Gastroesophageal sphincter (tissue), 4 donors: ENCODE data around the gene RNF40. TPM values are rescaled to one million over a fixed set of nuclear protein-coding genes. Genes with fewer than 3 reads are reported as not detected.

ENCODE experiments used
- ATAC-seq: fragments of 150-250 bp; one replicate; pipeline ENCODE4 v1.9.1; 2016; ENCODE audit warnings: mild to moderate bottlenecking, moderate library complexity
- H3K27ac ChIP-seq, 4 donors: fragments of 200-600 bp; sonication (generic) in 3 of 4; 1 replicate in 3 of 4; 2 replicates in 1 of 4; pipeline ENCODE4 v1.5.1; 2016 to 2019
- H3K27me3 ChIP-seq: fragments of 200-600 bp; sonication (generic); one replicate; pipeline ENCODE4 v1.5.1; 2019
- H3K36me3 ChIP-seq, 2 donors: fragments of 200-600 bp; sonication (generic); one replicate each; pipeline ENCODE4 v1.5.1; 2019; ENCODE audit warnings: control low read depth in 1 of 2
- H3K4me1 ChIP-seq, 3 donors: fragments of 200-600 bp; sonication (generic); 1 replicate in 2 of 3; 2 replicates in 1 of 3; pipeline ENCODE4 v1.5.1; 2016 to 2019; ENCODE audit warnings: control low read depth in 2 of 3
- H3K4me3 ChIP-seq, 2 donors: fragments of 200-600 bp; sonication (generic); one replicate each; pipeline ENCODE4 v1.5.1; 2019; ENCODE audit warnings: mild to moderate bottlenecking in 1 of 2, moderate library complexity in 1 of 2
- H3K9me3 ChIP-seq, 3 donors: fragments of 200-600 bp; sonication (generic); one replicate each; pipeline ENCODE4 v1.5.1; 2017 to 2019; ENCODE audit warnings: control low read depth in 2 of 3
- EP300 ChIP-seq: sonication (generic); formaldehyde crosslinking; IDR thresholded peaks from one replicate; pipeline ENCODE4 v1.6.1; 2017; ENCODE audit warnings: antibody characterized with exemption, mild to moderate bottlenecking
- POLR2A ChIP-seq, 2 donors: fragments of 450-650 bp; IDR thresholded peaks; one replicate each; pipeline ENCODE4 v1.6.1; 2017; ENCODE audit warnings: antibody characterized with exemption in 2 of 2, mild to moderate bottlenecking in 2 of 2, moderate library complexity in 1 of 2
- POLR2AphosphoS5 ChIP-seq: sonication (generic); formaldehyde crosslinking; IDR thresholded peaks from one replicate; pipeline ENCODE4 v1.6.1; 2017; ENCODE audit warnings: antibody characterized with exemption
- WGBS, 2 donors: methylation state at CpG; one replicate each; pipeline ENCODE4 v1.1.5; 2018; ENCODE audit warnings: low coverage in 1 of 2; 5-methylcytosine and 5-hydroxymethylcytosine counted together
- total RNA-seq, 4 donors: library from RNA; depleted of rRNA; stranded (reverse); fragments of >200 nt; gene quantifications; one replicate each; pipeline ENCODE4 v1.1.0, GENCODE V29; 2016
- TF ChIP-seq, protein P1 (sequence below), 4 experiments: fragments of 200-600 bp in 2 of 4; fragments of 450-650 bp in 2 of 4; sonication (generic) in 1 of 4; IDR thresholded peaks; one replicate each; pipeline ENCODE4 v1.5.1; 2017 to 2019; ENCODE audit warnings: antibody characterized with exemption in 4 of 4, mild to moderate bottlenecking in 2 of 4, moderate library complexity in 2 of 4

Gene RNF40
- total RNA-seq, 4 donors from 2014 or later, result 76.4 to 108 (median 80.6) TPM

DNA sequence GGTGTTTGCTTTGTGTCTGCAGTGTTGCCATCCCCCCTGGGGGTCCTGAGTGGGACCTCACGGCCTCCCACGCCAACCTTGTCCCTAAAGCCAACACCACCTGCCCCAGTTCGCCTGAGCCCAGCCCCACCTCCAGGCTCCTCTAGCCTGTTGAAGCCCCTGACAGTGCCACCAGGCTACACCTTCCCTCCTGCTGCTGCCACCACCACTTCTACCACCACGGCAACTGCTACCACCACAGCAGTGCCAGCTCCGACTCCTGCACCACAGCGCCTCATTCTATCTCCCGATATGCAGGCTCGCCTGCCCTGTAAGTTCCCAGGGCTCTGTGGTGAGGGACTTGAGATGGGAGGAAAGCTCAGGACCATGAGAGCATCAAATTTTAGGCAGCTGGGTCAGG is 41.0 kb upstream of the RNF40 start:
- Histone ChIP-seq H3K4me1 (no peaks in the 10 kb centered on the region), H3K9me3 (no peaks in the 10 kb centered on the region), H3K27ac (no peak overlapping the region), H3K27me3 (no peaks in the 10 kb centered on the region), H3K36me3 (peaks cover 0 to 99% of the 10 kb centered on the region in 2 donors), H3K4me3 (no peak overlapping the region)
- no peak for TF ChIP-seq POLR2AphosphoS5
- no peak for TF ChIP-seq EP300
- TF ChIP-seq POLR2A (IDR thresholded peaks at IDR 0.05), result no peak
- TF ChIP-seq, protein P1, sequence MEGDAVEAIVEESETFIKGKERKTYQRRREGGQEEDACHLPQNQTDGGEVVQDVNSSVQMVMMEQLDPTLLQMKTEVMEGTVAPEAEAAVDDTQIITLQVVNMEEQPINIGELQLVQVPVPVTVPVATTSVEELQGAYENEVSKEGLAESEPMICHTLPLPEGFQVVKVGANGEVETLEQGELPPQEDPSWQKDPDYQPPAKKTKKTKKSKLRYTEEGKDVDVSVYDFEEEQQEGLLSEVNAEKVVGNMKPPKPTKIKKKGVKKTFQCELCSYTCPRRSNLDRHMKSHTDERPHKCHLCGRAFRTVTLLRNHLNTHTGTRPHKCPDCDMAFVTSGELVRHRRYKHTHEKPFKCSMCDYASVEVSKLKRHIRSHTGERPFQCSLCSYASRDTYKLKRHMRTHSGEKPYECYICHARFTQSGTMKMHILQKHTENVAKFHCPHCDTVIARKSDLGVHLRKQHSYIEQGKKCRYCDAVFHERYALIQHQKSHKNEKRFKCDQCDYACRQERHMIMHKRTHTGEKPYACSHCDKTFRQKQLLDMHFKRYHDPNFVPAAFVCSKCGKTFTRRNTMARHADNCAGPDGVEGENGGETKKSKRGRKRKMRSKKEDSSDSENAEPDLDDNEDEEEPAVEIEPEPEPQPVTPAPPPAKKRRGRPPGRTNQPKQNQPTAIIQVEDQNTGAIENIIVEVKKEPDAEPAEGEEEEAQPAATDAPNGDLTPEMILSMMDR (IDR thresholded peaks at IDR 0.05), result no peak
- no peak for ATAC-seq
- 100% methylated on average over 1 of the region's 8 CpGs; no CpG with 5 or more reads in 1 of the 2 donors for WGBS, 2 donors

DNA sequence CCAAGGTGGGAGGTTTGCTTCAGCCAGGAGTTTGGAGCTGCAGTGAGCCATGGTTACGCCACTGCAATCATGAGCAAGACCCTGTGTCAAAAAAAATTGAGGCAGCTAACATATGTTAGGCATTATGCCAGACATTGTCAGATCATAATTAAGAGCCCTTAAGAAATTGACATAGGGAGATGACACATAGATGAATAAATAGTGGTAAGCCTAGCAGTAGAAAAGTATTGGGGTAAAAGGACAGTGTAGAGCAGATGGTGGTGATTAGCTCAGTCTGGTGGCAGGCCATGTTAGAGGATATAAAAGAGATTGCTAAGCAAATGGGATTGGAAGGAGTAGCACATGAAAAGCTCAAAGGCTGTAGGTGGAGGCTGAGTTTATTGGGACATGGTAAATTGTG is 40.5 kb upstream of the RNF40 start:
- Histone ChIP-seq H3K9me3 (no peaks in the 10 kb centered on the region), H3K36me3 (peaks cover 0 to 99% of the 10 kb centered on the region in 2 donors), H3K27ac (no peak overlapping the region), H3K4me1 (no peaks in the 10 kb centered on the region), H3K4me3 (no peak overlapping the region), H3K27me3 (no peaks in the 10 kb centered on the region)
- WGBS, 2 donors, result 88 to 100% methylated on average over 1 of the region's 1 CpG
- TF ChIP-seq, protein P1 (IDR thresholded peaks at IDR 0.05), result no peak
- TF ChIP-seq EP300, result no peak
- no peak for TF ChIP-seq POLR2A (IDR thresholded peaks at IDR 0.05)
- no peak for TF ChIP-seq POLR2AphosphoS5
- no peak for ATAC-seq

DNA sequence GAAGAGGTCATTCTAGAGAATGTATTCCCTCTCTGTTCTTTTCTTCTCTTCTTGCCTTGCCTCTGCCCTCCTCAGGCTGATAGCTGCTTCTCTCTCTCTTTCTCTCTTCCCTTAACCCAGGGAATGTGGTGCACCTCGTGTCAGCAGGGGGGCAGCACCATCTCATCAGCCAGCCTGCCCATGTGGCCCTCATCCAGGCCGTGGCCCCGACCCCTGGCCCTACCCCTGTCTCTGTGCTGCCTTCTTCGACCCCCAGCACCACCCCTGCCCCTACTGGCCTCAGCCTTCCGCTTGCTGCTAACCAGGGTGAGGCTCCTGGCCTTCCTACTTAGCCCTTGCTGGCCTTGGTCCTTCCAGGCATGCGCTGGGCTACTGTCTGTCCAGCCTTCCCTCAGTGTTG is 39.7 kb upstream of the RNF40 start:
- Histone ChIP-seq H3K36me3 (peaks cover 0 to 99% of the 10 kb centered on the region in 2 donors), H3K9me3 (no peaks in the 10 kb centered on the region), H3K4me3 (no peak overlapping the region), H3K27ac (no peak overlapping the region), H3K4me1 (no peaks in the 10 kb centered on the region), H3K27me3 (no peaks in the 10 kb centered on the region)
- ATAC-seq, result no peak
- 57 to 63% methylated on average over 2 to 5 of the region's 6 CpGs for WGBS, 2 donors
- no peak for TF ChIP-seq POLR2A (IDR thresholded peaks at IDR 0.05)
- no peak for TF ChIP-seq EP300
- TF ChIP-seq, protein P1 (IDR thresholded peaks at IDR 0.05), result no peak
- no peak for TF ChIP-seq POLR2AphosphoS5

- Histone ChIP-seq H3K27me3 (no peaks in the 10 kb centered on the region), H3K9me3 (no peaks in the 10 kb centered on the region), H3K4me3 (no peak overlapping the region), H3K27ac (no peak overlapping the region), H3K4me1 (no peaks in the 10 kb centered on the region), H3K36me3 (peaks cover 0 to 98% of the 10 kb centered on the region in 2 donors)
- ATAC-seq, result no peak
- TF ChIP-seq POLR2AphosphoS5, result no peak
- TF ChIP-seq, protein P1 (IDR thresholded peaks at IDR 0.05), result no peak
- no peak for TF ChIP-seq EP300
- TF ChIP-seq POLR2A (IDR thresholded peaks at IDR 0.05), result no peak
- WGBS, 2 donors, result 91% methylated on average over 4 of the region's 10 CpGs; no CpG with 5 or more reads in 1 of the 2 donors
Observed at GRCh38 chr16:30722916-30723315, 39.2 kb upstream of the RNF40 start.

DNA sequence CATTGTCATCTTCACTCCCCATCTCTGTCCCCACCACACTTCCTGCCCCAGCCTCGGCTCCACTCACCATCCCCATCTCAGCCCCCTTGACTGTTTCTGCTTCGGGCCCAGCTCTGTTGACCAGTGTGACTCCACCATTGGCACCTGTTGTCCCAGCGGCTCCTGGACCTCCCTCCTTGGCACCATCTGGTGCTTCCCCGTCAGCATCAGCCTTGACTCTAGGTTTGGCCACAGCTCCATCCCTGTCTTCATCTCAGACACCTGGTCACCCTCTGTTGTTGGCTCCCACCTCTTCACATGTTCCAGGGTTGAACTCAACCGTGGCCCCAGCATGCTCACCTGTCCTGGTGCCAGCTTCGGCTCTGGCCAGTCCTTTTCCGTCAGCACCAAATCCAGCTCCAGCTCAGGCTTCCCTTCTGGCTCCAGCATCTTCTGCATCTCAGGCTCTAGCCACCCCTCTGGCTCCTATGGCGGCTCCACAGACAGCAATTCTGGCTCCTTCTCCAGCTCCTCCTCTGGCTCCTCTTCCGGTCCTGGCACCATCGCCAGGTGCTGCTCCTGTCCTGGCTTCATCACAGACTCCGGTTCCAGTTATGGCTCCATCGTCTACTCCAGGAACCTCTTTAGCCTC is 38.3 kb upstream of the RNF40 start:
- Histone ChIP-seq H3K27me3 (no peaks in the 10 kb centered on the region), H3K9me3 (no peaks in the 10 kb centered on the region), H3K36me3 (peaks cover 0 to 95% of the 10 kb centered on the region in 2 donors), H3K4me3 (no peak overlapping the region), H3K27ac (no peak overlapping the region), H3K4me1 (no peaks in the 10 kb centered on the region)
- TF ChIP-seq EP300 (no peak), POLR2A (IDR thresholded peaks at IDR 0.05) (no peak), POLR2AphosphoS5 (no peak)
- TF ChIP-seq, protein P1 (IDR thresholded peaks at IDR 0.05), result no peak
- ATAC-seq, result no peak
- 85 to 87% methylated on average over 11 to 12 of the region's 12 CpGs for WGBS, 2 donors
